Kidney tubule cell (primary cell): ENCODE measurements around the gene MBD5.

Experiments used
- DNase-seq: peaks from one replicate; pipeline ENCODE4 v3.0.0-alpha.2; 2018; ENCODE audit warnings: low spot score

Gene MBD5

GRCh38 chr2:148124271-148124670 lies 103.4 kb downstream of the MBD5 start:
- DNase-seq = peak; percentile 70

GRCh38 chr2:148130581-148130980 lies 109.7 kb downstream of the MBD5 start:
- peak; percentile 98 for DNase-seq

GRCh38 chr2:148132412-148132811 lies 111.5 kb downstream of the MBD5 start:
- DNase-seq = peak; percentile 49

- no peak for DNase-seq
Observed at GRCh38 chr2:148135705-148136104, 114.8 kb downstream of the MBD5 start.

GRCh38 chr2:148136441-148136840 lies 115.5 kb downstream of the MBD5 start:
- no peak for DNase-seq

- no peak for DNase-seq
Observed at GRCh38 chr2:148161909-148162435, 141.1 kb downstream of the MBD5 start.

GRCh38 chr2:148162871-148163270 lies 142.0 kb downstream of the MBD5 start:
- DNase-seq = no peak

GRCh38 chr2:148165975-148166374 lies 145.1 kb downstream of the MBD5 start:
- no peak for DNase-seq

- no peak for DNase-seq
Observed at GRCh38 chr2:148167241-148167766, 146.4 kb downstream of the MBD5 start.

- DNase-seq = no peak
Observed at GRCh38 chr2:148167855-148168254, 147.0 kb downstream of the MBD5 start.

GRCh38 chr2:148172131-148172753 lies 151.4 kb downstream of the MBD5 start:
- no peak for DNase-seq

- DNase-seq = no peak
Observed at GRCh38 chr2:148173168-148173567, 152.3 kb downstream of the MBD5 start.

GRCh38 chr2:148177559-148177958 lies 156.7 kb downstream of the MBD5 start:
- no peak for DNase-seq

- no peak for DNase-seq
Observed at GRCh38 chr2:148179724-148180123, 158.8 kb downstream of the MBD5 start.

- DNase-seq = no peak
Observed at GRCh38 chr2:148184976-148185375, 164.1 kb downstream of the MBD5 start.

- no peak for DNase-seq
Observed at GRCh38 chr2:148194882-148195281, 174.0 kb downstream of the MBD5 start.

GRCh38 chr2:148201075-148202004 lies 180.4 kb downstream of the MBD5 start:
- peak; percentile 51 for DNase-seq

GRCh38 chr2:148202237-148202636 lies 181.3 kb downstream of the MBD5 start:
- no peak for DNase-seq

- no peak for DNase-seq
Observed at GRCh38 chr2:148207111-148207510, 186.2 kb downstream of the MBD5 start.

GRCh38 chr2:148209603-148210002 lies 188.7 kb downstream of the MBD5 start:
- peak; percentile 9 for DNase-seq

GRCh38 chr2:148218326-148219075 lies 197.6 kb downstream of the MBD5 start:
- no peak for DNase-seq

GRCh38 chr2:148221166-148221565 lies 200.3 kb downstream of the MBD5 start:
- DNase-seq = no peak
